GM21723 (cell line): ENCODE measurements around the gene PTPN1.

ENCODE experiments used
- ATAC-seq: cut with Tn5 transposase; IDR thresholded peaks from one replicate; pipeline ENCODE4 v1.9.1; 2021; ENCODE audit warnings: mild to moderate bottlenecking, moderate library complexity; ENCODE audit not compliant: unreplicated experiment

The PTPN1 gene

GRCh38 chr20:50572938-50573777 lies 63.0 kb downstream of the PTPN1 start:
- no peak for ATAC-seq

- ATAC-seq = no peak
These were observed 63.9 kb downstream of the PTPN1 start for GRCh38 chr20:50574108-50574507.

- no peak for ATAC-seq
These were observed 64.4 kb downstream of the PTPN1 start for GRCh38 chr20:50574586-50574985.

GRCh38 chr20:50575865-50576720 lies 65.9 kb downstream of the PTPN1 start:
- no peak for ATAC-seq

GRCh38 chr20:50577175-50578018 lies 67.2 kb downstream of the PTPN1 start:
- ATAC-seq = no peak

GRCh38 chr20:50578061-50578777 lies 68.0 kb downstream of the PTPN1 start:
- ATAC-seq = no peak

- ATAC-seq = no peak
These were observed 68.6 kb downstream of the PTPN1 start for GRCh38 chr20:50578778-50579165.

GRCh38 chr20:50579511-50579910 lies 69.3 kb downstream of the PTPN1 start:
- ATAC-seq = no peak

- no peak for ATAC-seq
These were observed 70.0 kb downstream of the PTPN1 start for GRCh38 chr20:50580016-50580747.

GRCh38 chr20:50580842-50581544 lies 70.8 kb downstream of the PTPN1 start:
- no peak for ATAC-seq

GRCh38 chr20:50582092-50582491 lies 71.9 kb downstream of the PTPN1 start:
- no peak for ATAC-seq

- no peak for ATAC-seq
These were observed 72.5 kb downstream of the PTPN1 start for GRCh38 chr20:50582591-50583234.

- ATAC-seq = no peak
These were observed 73.4 kb downstream of the PTPN1 start for GRCh38 chr20:50583442-50584150.

- no peak for ATAC-seq
These were observed 74.5 kb downstream of the PTPN1 start for GRCh38 chr20:50584687-50585086.

GRCh38 chr20:50585214-50585613 lies 75.0 kb downstream of the PTPN1 start:
- ATAC-seq = no peak

GRCh38 chr20:50585678-50586077 lies 75.5 kb downstream of the PTPN1 start:
- no peak for ATAC-seq

GRCh38 chr20:50586531-50587232 lies 76.5 kb downstream of the PTPN1 start:
- ATAC-seq = no peak
